Mammary epithelial cell (primary cell): ENCODE measurements around the gene CSNK1G1.

ENCODE experiments used
- CTCF ChIP-seq, 2 donors: IDR thresholded peaks in 1 of 2; conservative IDR thresholded peaks in 1 of 2; 2 replicates each; pipeline ENCODE4 v1.5.1; 2011 to 2012; ENCODE audit warnings: inconsistent platforms in 2 of 2, low read length in 2 of 2, mild to moderate bottlenecking in 2 of 2, control low read depth in 1 of 2, low read depth in 1 of 2; ENCODE audit not compliant: insufficient read depth in 1 of 2; ENCODE audit errors: extremely low read depth in 1 of 2
- EZH2 ChIP-seq: IDR thresholded peaks from 2 replicates; pipeline ENCODE4 v1.6.1; 2012; ENCODE audit warnings: low read length, inconsistent platforms, borderline replicate concordance

DNA sequence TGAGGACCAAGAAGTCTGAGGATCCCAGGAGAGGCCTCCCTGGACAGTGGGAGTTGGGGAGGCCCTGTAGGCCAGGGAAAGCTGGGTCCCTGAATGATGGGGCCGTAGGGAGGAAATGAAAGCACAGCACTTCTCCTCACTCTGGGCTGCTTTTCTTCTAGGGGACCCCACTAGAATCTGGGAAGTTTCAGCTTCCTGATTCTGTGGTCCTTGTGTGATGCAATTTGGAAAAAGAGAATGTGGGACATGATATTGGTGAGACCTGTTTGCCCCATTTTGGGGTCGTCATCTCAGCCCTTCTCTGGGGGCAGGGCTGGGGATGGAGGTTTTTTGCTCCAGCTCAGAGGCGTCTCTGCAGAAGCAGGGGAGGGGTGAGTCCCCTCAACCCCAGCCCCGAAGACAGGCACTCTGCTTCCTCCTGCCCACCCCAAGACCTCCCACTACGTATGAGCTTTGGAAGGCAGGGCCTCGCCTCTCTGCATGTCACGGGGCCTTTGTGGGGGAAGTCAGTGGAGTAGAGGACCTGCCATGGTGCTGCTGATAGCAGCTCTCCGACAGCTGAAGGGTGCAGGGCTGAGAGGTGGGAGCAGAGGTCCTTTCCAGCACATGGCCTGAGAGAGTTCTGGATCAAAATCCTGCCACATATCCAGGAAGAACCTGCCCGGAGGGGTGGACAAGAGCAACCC, 205.9 kb downstream of the CSNK1G1 start:
- TF ChIP-seq CTCF (conservative IDR thresholded peaks at IDR 0.05 in 1 of 2, IDR thresholded peaks at IDR 0.05 in 1 of 2; ENCODE audit: extremely low read depth in 1 of 2, insufficient read depth in 1 of 2, low read depth in 1 of 2, low read length in 2 of 2): no peak
- no peak for TF ChIP-seq EZH2
